ENCODE data around the gene GSN.

The GSN gene

DNA sequence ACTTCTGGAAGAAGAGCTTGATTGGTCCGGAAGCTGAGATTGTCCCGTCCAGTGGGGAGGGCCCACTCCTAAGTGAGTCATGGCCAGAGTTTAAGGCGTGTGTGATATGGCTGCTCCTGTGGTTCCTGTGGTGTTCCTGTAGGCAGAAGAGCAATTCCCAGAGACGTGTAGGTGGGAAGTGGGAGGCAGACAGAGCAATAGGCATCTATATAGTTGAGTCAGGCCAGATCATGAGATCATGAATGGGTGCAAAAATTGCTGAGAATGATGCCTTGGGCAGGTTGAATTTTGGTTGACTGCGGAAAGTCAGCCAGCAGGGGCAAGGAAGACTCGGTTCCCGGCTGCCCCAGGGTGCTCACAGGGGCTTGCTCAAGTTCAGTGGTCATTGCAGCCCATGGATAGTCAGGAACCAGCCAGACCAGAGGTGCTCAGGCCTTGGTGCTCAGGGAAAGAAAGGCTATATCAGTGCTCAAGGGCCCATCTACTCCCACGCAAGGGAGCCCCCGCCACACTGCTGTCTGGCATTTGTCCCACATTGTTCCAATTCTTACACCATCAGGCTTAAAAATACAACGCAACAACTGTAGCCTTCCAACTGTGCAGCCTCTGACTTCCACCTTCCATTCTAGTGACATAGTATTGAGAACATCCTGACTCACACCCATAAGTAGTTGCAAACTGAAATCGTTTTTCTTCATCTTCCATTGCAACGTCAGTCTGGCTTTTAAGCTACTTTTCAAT, 21.0 kb upstream of the GSN start:
- DNase-seq = no peak

DNA sequence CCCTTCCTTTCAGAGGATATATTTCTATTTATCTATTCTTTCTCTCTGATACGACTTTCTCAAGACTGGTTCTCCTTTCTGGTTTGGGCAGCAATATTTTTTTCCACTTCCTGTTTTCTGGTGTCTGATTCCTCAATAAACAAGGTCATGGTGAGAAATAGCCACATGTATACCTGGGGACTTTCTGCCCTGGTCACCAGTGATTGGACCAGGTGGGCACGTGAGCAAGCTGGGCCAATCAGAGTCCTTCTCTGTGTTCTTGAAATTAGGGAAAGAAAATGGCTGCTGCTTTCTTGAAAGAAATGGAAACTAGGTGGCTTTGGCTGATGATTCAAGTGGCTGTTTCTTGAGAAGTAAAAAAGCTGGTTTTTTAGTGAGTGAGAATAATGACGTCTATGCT, 18.4 kb upstream of the GSN start:
- no peak for DNase-seq

- no peak for DNase-seq
These were observed 15.7 kb upstream of the GSN start for GRCh38 chr9:121252104-121252851.

GRCh38 chr9:121253162-121253561, 14.8 kb upstream of the GSN start:
- DNase-seq = no peak

DNA sequence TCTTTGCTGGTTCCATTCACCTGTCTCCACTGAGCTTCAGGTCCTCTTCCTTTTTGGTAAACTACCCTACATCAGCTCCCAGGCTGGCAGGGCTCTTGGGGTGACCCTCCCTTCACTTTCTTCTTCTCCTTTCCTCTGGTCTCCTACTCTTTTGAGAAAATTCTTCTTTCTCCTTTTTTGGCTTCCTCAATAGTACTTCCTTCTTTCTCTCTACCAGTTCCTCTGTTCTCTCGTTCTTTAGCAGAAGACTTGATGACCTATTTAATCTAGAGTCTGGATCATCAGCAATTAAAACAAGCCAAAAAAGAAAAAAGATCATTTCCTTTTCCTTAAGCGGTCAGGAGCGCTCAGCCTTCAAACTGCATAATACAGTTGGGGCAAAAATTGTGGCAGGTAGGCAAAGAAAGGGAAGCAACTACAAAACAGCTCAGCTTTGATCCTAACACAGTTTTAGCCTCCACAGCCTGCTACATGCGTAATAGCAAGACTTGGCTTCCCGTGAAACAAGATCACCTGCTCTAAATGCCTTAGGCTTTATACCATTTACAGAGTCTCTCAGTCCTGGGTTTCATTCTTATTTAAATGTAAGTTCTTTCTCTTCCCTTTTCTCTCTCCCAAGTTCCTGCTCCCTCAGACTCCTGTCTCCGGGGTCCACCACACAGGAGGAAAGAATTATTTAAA, 14.0 kb upstream of the GSN start:
- no peak for DNase-seq

DNA sequence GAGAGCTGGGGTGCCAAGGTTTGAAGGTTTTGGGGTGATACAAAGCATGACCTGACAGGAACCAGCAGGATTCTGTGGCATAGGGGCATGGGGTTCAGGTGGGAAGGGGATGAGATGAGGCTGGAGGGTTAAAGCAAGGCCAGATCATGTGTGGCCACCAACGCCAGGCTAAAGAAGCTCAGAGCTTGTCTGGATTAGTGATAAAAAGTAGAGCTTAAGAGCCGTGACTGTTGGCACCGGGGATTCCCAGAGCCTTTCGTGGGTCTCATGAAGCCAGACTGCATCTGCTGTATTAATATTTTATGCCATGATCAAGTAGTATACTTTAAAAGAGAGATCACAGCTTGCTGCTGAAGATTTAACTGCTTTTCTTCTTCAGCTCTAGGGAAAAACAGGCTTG, 8.5 kb upstream of the GSN start:
- no peak for DNase-seq

DNA sequence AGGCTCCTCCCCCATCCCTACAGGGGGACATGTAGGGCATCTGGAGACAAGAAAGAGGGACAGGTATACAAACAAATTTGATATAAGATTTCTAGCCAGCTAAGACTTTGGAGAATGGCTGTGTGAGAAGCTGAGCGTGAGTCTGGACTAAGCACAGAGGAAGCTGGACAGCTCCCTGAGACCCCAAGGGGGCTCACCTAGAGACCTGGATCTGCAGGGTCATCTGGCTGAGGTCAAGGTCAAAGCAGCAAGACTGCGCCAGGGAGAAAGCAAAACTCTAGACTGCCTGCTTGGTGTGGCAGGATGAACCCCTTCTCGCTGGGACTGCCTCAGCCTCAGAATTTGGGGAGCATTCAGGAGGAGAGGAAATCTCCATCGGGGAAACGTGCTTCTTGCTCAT, 8.0 kb upstream of the GSN start:
- DNase-seq = no peak

DNA sequence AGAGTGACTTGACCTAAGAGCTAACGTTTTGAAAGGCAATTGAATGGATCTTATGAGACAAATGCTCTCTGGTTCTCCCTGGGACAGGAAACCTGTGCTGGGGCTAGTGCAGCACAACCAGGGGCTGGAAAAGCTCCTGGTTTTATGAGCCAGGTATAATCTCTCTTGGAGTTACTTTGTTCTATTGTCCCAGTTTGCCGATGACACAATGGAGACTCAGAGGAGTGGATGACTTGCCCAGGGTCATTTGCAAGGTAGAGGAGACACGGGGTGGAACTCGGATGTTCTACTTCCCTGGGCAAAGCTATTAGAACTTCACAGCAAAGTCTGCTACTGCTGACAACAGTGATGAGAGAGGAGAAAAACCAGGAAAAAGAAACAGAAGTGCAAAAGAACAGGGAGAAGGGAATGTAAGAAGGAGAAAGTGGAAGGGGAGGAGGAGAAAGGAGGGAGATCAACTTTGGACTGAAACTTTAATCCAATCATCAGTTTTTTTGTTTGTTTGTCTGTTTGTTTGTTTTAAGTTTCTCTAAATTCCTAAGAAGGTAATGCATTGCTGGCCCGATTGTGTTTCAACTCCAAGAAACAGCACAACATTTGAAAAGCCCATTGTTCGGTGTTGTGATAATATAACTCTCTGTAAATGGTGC, 7.4 kb upstream of the GSN start:
- no peak for DNase-seq

DNA sequence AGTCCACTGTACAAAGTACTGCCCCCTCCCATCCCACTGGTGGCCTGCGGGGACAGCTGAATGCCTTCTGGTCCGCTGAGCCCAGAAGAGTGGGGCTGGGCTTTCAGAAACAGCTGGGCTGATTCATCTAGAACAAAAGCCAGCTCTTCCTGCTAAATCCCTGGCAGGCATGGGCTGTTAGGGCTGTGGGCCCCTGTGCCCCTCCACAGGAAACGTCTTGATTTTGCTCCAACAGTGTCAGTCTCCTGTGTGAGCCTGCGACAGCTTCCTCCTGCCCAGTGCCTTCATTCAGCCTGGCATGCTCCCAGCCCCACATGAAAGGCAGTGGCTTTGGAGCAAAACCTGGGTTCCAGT, 6.9 kb upstream of the GSN start:
- DNase-seq = no peak

DNA sequence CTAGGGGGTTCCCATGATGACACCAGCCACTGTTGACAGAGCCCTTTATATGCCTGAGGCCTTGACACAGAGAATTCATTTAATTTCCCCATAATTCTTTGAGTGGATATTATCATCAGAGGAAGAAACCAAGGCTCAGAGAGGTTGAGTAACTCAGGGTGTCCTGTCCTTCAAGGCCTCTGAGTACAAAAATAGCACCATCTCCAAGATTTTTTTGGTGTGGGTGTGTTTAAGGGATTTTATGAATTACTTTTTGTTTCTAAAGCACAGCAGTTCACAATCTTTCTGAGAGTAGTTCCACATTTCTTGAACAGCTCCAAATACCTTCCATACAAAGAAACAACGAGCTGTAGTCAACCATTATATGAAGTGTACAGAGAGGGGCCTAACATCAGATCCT, 6.2 kb upstream of the GSN start:
- DNase-seq = no peak

- no peak for DNase-seq
These were observed 5.5 kb upstream of the GSN start for GRCh38 chr9:121262423-121262822.

DNA sequence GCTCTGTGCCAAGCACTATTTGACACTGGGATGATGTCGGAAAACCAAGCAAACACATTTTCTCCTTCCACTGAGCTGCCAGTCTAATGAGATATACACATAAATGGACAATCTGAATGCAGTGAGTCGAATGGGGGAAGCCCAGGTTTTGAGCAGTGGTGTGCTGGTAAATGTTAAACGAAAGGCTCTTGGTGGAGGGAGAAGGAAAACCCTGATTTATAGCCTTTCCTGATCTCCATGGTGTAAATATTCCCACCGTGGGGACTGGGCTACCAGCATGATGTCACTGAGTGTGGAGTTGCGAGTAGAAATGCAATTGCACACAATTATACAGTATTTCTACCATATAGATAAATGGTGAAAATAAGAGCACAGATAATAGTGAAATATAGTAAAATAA, 5.0 kb upstream of the GSN start:
- no peak for DNase-seq

- DNase-seq = no peak
These were observed 1.6 kb upstream of the GSN start for GRCh38 chr9:121266356-121266755.

- no peak for DNase-seq
These were observed 884 bp upstream of the GSN start for GRCh38 chr9:121266906-121267650.

- DNase-seq = no peak
These were observed 562 bp downstream of the GSN start for GRCh38 chr9:121268598-121268850.

DNA sequence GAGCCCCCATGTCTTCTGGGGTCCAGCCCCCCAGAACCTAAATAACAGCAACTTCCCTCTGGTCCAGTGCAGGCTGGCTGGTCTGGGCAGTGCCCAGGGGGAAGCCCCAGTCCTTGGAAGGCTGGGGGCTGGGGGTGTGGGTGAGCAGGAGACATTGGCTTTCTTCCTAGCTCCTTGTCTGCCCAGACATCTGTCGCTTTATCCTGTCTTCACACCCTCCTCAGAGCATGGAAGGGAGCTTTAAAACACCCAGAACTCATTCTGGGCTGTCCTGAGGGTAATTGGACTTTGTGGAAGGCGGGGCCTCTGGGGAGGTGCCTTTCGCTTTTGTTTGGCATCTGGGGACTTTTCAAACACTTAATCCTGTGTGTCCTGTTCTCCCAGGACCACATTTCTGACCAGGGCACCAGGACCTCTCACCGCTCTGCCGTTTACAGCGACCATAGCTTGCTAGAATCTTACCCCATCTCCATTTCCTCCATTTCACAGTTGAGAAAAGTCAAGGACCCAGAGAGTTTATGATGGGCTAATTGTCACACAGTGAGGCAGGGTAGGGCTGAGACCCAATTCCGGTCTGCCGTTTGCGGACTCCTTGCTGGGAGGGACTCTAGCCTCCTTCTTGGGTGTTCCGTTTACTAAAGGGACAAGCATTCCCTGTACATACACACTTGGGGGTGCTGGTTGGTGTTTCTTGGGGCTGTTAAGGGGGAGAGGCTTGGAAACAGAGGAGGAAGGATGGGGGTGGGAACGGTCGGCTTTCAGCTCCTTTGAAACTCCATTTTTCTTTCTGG, 1.1 kb downstream of the GSN start:
- no peak for DNase-seq

DNA sequence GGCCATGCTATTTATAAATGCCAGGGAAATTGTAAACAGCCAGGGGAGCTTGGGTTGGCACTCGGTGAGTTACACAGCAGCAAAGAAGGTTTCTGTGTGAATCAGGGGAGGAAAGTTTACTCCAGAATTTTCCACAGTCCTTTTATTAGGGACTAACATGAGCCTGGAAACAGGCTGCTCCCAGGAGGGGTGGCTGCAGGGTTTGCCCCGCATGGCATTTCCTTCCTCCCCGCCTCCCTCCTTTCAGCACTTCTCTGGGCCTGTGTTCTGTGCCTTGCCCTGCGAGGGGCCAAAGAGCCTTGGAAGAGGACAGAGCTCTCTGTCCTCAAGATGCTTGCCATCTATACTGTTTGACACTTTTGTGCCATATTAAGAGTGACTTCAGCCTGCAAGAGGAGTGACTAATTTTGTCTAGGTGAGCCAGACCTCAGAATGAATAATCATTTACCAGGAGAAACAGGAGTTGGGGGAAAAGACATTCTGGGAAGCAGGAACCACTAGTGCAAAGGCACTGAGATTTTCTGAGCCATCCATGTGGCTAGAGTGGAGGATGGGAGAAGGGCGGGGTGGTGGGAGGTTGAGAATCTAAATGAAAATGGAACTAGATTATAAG, 1.8 kb downstream of the GSN start:
- no peak for DNase-seq

GRCh38 chr9:121271368-121272341, 3.7 kb downstream of the GSN start:
- no peak for DNase-seq

DNA sequence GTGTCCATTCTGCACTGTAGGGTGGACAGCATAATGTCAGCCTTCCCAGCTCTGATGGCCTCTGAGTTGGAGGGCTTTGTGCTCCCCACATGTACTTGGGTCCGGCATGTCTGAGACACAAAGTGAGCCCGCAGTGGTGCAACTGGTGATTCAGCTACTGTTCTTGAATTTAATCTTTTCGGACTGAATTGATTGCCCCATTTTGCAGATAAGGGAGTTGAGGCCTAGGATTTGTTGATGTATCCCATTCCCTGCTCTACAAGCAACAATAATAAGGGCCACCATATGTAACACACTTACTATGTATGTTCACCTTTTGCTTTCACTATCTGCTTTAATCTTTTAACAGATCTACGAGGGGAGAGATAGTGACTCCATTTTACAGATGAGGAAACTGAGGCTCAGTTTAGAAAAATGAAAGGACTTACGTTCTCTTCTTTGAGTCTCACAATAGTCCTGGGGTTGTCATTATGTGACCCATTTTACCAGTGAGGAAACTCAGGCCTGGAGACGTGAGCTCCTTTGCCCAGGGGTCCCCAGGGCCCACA, 4.5 kb downstream of the GSN start:
- DNase-seq = no peak

- DNase-seq = no peak
These were observed 5.3 kb downstream of the GSN start for GRCh38 chr9:121273064-121273775.

Data from stimulated activated CD4-positive, alpha-beta T cell treated with anti-CD3 and anti-CD28 coated beads, Interleukin-1b, Interleukin-23, amount 100 ng/mL, for 48 hours (primary cell).